HCEC 1CT (cell line): ENCODE data around the gene CYP3A7.
"Not testable (repeated sequence)": the region's sequence is repeated elsewhere in the genome, so short reads cannot be mapped to it uniquely, and the experiment has no call there.

Source experiments
- DNase-seq: peaks from one replicate; pipeline ENCODE4 v3.0.0-alpha.2; 2017

CYP3A7 gene

GRCh38 chr7:99698867-99699730 is 35.9 kb downstream of the CYP3A7 start:
- DNase-seq = not testable (repeated sequence)

- DNase-seq = no peak
Measured at GRCh38 chr7:99694912-99695304, 40.1 kb downstream of the CYP3A7 start.

GRCh38 chr7:99694201-99694911 is 40.6 kb downstream of the CYP3A7 start:
- DNase-seq = no peak

GRCh38 chr7:99693427-99694200 is 41.4 kb downstream of the CYP3A7 start:
- DNase-seq = no peak

- DNase-seq = no peak
Measured at GRCh38 chr7:99693100-99693426, 41.9 kb downstream of the CYP3A7 start.

GRCh38 chr7:99692563-99692962 is 42.4 kb downstream of the CYP3A7 start:
- not testable (repeated sequence) for DNase-seq

GRCh38 chr7:99691658-99692057 is 43.3 kb downstream of the CYP3A7 start:
- not testable (repeated sequence) for DNase-seq

GRCh38 chr7:99690918-99691317 is 44.1 kb downstream of the CYP3A7 start:
- DNase-seq = not testable (repeated sequence)

GRCh38 chr7:99685871-99686608 is 49.0 kb downstream of the CYP3A7 start:
- DNase-seq = not testable (repeated sequence)

GRCh38 chr7:99685129-99685758 is 49.8 kb downstream of the CYP3A7 start:
- no peak for DNase-seq

GRCh38 chr7:99679400-99680191 is 55.4 kb downstream of the CYP3A7 start, which contains the start of gene CYP3A5:
TSS of gene CYP3A5 (minus strand) at chr7:99679996. CDS start at chr7:99679896, 100 bp downstream.
- DNase-seq = no peak

GRCh38 chr7:99679032-99679399 is 56.0 kb downstream of the CYP3A7 start:
- DNase-seq = peak; percentile 15

GRCh38 chr7:99677648-99678045 is 57.3 kb downstream of the CYP3A7 start:
- DNase-seq = no peak

GRCh38 chr7:99677013-99677647 is 57.9 kb downstream of the CYP3A7 start:
- no peak for DNase-seq

GRCh38 chr7:99674995-99675742 is 59.8 kb downstream of the CYP3A7 start:
- DNase-seq = no peak

GRCh38 chr7:99672573-99672972 is 62.4 kb downstream of the CYP3A7 start:
- DNase-seq = no peak

GRCh38 chr7:99669782-99670181 is 65.2 kb downstream of the CYP3A7 start:
- DNase-seq = no peak

- no peak for DNase-seq
Measured at GRCh38 chr7:99668541-99668940, 66.5 kb downstream of the CYP3A7 start.

GRCh38 chr7:99667179-99667578 is 67.8 kb downstream of the CYP3A7 start:
- DNase-seq = no peak

GRCh38 chr7:99666013-99666395 is 69.0 kb downstream of the CYP3A7 start:
- DNase-seq = no peak
